HL-60 (cell line): ENCODE results near the gene GDI1.

Experiments used
- GABPA ChIP-seq: IDR thresholded peaks from 2 replicates; pipeline ENCODE4 v1.6.1; 2012; ENCODE audit warnings: low read depth
- POLR2AphosphoS5 ChIP-seq: IDR thresholded peaks from 2 replicates; pipeline ENCODE4 v1.6.1; 2012; ENCODE audit warnings: low read depth
- SPI1 ChIP-seq: IDR thresholded peaks from 2 replicates; pipeline ENCODE4 v1.6.1; 2012; ENCODE audit warnings: low read depth, mild to moderate bottlenecking, borderline replicate concordance
- TF ChIP-seq, protein P1 (sequence below): IDR thresholded peaks from one replicate; pipeline ENCODE4 v1.5.1; 2011; ENCODE audit warnings: low read length, control low read depth, inconsistent platforms; ENCODE audit not compliant: insufficient read depth
- TF ChIP-seq, protein P2 (sequence below): IDR thresholded peaks from 2 replicates; pipeline ENCODE4 v1.6.1; 2012; ENCODE audit warnings: low read depth; ENCODE audit not compliant: insufficient replicate concordance

- TF ChIP-seq GABPA: no peak
- TF ChIP-seq, protein P1, sequence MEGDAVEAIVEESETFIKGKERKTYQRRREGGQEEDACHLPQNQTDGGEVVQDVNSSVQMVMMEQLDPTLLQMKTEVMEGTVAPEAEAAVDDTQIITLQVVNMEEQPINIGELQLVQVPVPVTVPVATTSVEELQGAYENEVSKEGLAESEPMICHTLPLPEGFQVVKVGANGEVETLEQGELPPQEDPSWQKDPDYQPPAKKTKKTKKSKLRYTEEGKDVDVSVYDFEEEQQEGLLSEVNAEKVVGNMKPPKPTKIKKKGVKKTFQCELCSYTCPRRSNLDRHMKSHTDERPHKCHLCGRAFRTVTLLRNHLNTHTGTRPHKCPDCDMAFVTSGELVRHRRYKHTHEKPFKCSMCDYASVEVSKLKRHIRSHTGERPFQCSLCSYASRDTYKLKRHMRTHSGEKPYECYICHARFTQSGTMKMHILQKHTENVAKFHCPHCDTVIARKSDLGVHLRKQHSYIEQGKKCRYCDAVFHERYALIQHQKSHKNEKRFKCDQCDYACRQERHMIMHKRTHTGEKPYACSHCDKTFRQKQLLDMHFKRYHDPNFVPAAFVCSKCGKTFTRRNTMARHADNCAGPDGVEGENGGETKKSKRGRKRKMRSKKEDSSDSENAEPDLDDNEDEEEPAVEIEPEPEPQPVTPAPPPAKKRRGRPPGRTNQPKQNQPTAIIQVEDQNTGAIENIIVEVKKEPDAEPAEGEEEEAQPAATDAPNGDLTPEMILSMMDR: no peak
- no peak for TF ChIP-seq POLR2AphosphoS5
- TF ChIP-seq SPI1: no peak
- TF ChIP-seq, protein P2, sequence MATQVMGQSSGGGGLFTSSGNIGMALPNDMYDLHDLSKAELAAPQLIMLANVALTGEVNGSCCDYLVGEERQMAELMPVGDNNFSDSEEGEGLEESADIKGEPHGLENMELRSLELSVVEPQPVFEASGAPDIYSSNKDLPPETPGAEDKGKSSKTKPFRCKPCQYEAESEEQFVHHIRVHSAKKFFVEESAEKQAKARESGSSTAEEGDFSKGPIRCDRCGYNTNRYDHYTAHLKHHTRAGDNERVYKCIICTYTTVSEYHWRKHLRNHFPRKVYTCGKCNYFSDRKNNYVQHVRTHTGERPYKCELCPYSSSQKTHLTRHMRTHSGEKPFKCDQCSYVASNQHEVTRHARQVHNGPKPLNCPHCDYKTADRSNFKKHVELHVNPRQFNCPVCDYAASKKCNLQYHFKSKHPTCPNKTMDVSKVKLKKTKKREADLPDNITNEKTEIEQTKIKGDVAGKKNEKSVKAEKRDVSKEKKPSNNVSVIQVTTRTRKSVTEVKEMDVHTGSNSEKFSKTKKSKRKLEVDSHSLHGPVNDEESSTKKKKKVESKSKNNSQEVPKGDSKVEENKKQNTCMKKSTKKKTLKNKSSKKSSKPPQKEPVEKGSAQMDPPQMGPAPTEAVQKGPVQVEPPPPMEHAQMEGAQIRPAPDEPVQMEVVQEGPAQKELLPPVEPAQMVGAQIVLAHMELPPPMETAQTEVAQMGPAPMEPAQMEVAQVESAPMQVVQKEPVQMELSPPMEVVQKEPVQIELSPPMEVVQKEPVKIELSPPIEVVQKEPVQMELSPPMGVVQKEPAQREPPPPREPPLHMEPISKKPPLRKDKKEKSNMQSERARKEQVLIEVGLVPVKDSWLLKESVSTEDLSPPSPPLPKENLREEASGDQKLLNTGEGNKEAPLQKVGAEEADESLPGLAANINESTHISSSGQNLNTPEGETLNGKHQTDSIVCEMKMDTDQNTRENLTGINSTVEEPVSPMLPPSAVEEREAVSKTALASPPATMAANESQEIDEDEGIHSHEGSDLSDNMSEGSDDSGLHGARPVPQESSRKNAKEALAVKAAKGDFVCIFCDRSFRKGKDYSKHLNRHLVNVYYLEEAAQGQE: no peak
Measured at GRCh38 chrX:154434394-154435168, 2.4 kb upstream of the GDI1 start.
